Nephron progenitor cell (in vitro differentiated cells): ENCODE results near the gene ANKRD16.
"Not testable (repeated sequence)": the region's sequence is repeated elsewhere in the genome, so short reads cannot be mapped to it uniquely, and the experiment has no call there.

Source experiments
- DNase-seq: peaks from one replicate; pipeline ENCODE4 v3.0.0; 2021
- H3K27ac Mint-ChIP-seq: 2 replicates; pipeline ENCODE4 v1.8.0; 2021; ENCODE audit warnings: mild to moderate bottlenecking, moderate library complexity, mixed read lengths
- H3K27me3 Mint-ChIP-seq: 2 replicates; pipeline ENCODE4 v1.8.0; 2021; ENCODE audit warnings: mild to moderate bottlenecking, low read depth, mixed read lengths; ENCODE audit not compliant: poor library complexity
- H3K36me3 Mint-ChIP-seq: 2 replicates; pipeline ENCODE4 v1.8.0; 2021; ENCODE audit warnings: low read depth, mixed read lengths
- H3K4me1 Mint-ChIP-seq: 2 replicates; pipeline ENCODE4 v1.8.0; 2021; ENCODE audit warnings: mixed read lengths
- H3K4me3 Mint-ChIP-seq: 2 replicates; pipeline ENCODE4 v1.8.0; 2021; ENCODE audit warnings: mild to moderate bottlenecking, moderate library complexity, mixed read lengths
- H3K9me3 Mint-ChIP-seq: 2 replicates; pipeline ENCODE4 v1.8.0; 2021; ENCODE audit warnings: mild to moderate bottlenecking, moderate library complexity, mixed read lengths
- CTCF ChIP-seq: fragments of 200-600 bp; sonication (generic); IDR thresholded peaks from 2 replicates; pipeline ENCODE4 v1.5.0; 2021; ENCODE audit warnings: antibody characterized with exemption

ANKRD16 gene

DNA sequence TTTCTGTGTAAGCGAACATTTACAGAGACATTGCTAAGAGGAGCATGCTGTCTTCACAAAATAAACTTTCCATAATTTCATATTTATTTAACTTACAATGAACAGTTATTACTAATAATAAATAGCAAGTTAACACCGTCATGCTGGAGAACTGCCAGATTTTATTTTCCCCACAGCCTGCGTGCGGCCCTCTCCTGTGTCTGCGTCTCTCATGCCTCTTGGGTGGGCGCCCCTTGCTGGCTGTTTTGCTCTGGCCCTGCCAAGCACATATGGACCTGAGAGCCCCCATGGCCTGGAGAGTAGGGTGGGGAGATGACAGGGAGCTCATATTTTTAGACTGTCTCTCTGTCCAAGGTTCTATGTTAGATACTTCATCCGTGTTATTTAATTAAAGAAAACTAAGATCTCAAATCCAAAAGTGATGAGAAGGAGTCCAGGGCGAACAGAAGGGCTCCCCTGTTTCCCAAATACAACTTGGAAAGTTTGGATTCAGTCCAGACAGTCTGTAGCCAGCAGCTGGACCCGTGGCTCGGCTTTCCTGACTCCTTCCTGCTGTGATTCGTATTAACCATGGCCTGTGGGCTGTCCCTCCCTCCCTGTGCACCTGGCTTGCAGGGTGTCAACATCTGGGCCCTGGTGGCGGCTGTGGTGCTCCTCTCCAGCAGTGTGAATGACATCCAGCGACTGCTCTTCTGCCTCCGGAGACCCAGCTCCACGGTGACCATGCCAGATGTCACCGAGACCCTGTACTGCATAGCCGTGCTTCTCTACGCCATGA is 20.8 kb upstream of the ANKRD16 start:
- H3K27ac Mint-ChIP-seq = peak overlapping the region; percentile 48
- peaks cover 76% of the 10 kb centered on the region for H3K36me3 Mint-ChIP-seq
- H3K27me3 Mint-ChIP-seq = no peaks in the 10 kb centered on the region
- peaks cover 21% of the 10 kb centered on the region for H3K4me1 Mint-ChIP-seq
- DNase-seq = no peak
- no peak for TF ChIP-seq CTCF
- H3K9me3 Mint-ChIP-seq = no peaks in the 10 kb centered on the region
- H3K4me3 Mint-ChIP-seq = no peak overlapping the region

GRCh38 chr10:5908676-5909075 is 19.0 kb upstream of the ANKRD16 start:
- DNase-seq, H3K27me3 Mint-ChIP-seq, H3K9me3 Mint-ChIP-seq, H3K4me3 Mint-ChIP-seq: not testable (repeated sequence)
- Mint-ChIP-seq H3K27ac (peak overlapping the region; percentile 80), H3K4me1 (peaks cover 21% of the 10 kb centered on the region), H3K36me3 (peaks cover 70% of the 10 kb centered on the region)

- Mint-ChIP-seq H3K36me3 (peaks cover 71% of the 10 kb centered on the region), H3K4me3 (no peak overlapping the region), H3K9me3 (no peaks in the 10 kb centered on the region), H3K27ac (peak overlapping the region; percentile 38), H3K27me3 (no peaks in the 10 kb centered on the region), H3K4me1 (peaks cover 19% of the 10 kb centered on the region)
- TF ChIP-seq CTCF = no peak
- no peak for DNase-seq
These were observed 17.0 kb upstream of the ANKRD16 start for GRCh38 chr10:5906651-5907050.

DNA sequence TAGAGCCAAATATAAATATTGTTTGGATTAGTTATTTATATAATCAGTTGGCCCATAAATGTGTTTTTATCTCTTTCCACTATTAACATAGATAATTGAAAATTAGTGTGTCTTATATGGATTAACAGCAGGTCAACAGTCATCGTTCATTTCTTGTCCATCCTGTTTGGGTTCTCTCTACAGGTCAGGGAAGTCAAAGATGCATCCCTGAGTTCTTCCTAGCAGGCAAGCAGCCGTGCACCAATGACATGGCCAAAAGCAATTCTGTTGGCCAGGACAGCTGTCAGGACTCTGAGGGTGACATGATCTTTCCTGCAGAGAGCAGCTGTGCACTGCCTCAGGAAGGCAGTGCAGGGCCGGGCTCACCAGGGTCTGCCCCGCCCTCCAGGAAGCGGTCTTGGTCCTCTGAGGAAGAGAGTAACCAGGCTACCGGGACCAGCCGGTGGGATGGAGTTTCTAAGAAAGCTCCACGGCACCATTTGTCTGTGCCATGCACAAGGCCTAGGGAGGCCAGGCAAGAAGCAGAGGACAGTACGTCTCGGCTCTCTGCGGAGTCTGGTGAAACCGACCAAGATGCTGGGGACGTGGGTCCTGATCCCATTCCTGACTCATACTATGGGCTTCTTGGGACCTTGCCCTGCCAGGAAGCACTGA is 16.3 kb upstream of the ANKRD16 start:
- H3K4me1 Mint-ChIP-seq = peaks cover 15% of the 10 kb centered on the region
- H3K4me3 Mint-ChIP-seq = no peak overlapping the region
- H3K36me3 Mint-ChIP-seq = peaks cover 67% of the 10 kb centered on the region
- H3K27me3 Mint-ChIP-seq = no peaks in the 10 kb centered on the region
- no peak for TF ChIP-seq CTCF
- no peaks in the 10 kb centered on the region for H3K9me3 Mint-ChIP-seq
- DNase-seq = no peak
- H3K27ac Mint-ChIP-seq = peak overlapping the region; percentile 38

- no peak for TF ChIP-seq CTCF
- H3K27ac Mint-ChIP-seq = no peak overlapping the region
- no peak overlapping the region for H3K4me3 Mint-ChIP-seq
- no peaks in the 10 kb centered on the region for H3K27me3 Mint-ChIP-seq
- peaks cover 62% of the 10 kb centered on the region for H3K36me3 Mint-ChIP-seq
- H3K4me1 Mint-ChIP-seq = peaks cover 15% of the 10 kb centered on the region
- no peak for DNase-seq
- no peaks in the 10 kb centered on the region for H3K9me3 Mint-ChIP-seq
These were observed 14.5 kb upstream of the ANKRD16 start for GRCh38 chr10:5904227-5904626.

GRCh38 chr10:5903563-5903962 is 13.9 kb upstream of the ANKRD16 start:
- no peak for TF ChIP-seq CTCF
- no peaks in the 10 kb centered on the region for H3K9me3 Mint-ChIP-seq
- no peak for DNase-seq
- H3K36me3 Mint-ChIP-seq = peaks cover 63% of the 10 kb centered on the region
- H3K27me3 Mint-ChIP-seq = no peaks in the 10 kb centered on the region
- no peak overlapping the region for H3K27ac Mint-ChIP-seq
- no peak overlapping the region for H3K4me3 Mint-ChIP-seq
- peaks cover 11% of the 10 kb centered on the region for H3K4me1 Mint-ChIP-seq
